ENCODE measurements around the gene PMF1.
A peak's percentile ranks its signal among the peaks of the same experiment; 100 is the strongest.
"Not testable (repeated sequence)": the region's sequence is repeated elsewhere in the genome, so short reads cannot be mapped to it uniquely, and the experiment has no call there.

Gene PMF1

GRCh38 chr1:156212833-156213643, at the start of gene PMF1:
PMF1 (plus strand) TSS chr1:156213007; CDS start chr1:156213016, 9 bp downstream.
- peak; percentile 95 for DNase-seq

GRCh38 chr1:156163712-156164111, 49.1 kb upstream of the PMF1 start:
- DNase-seq: no peak

GRCh38 chr1:156164125-156164831, 48.5 kb upstream of the PMF1 start:
- no peak for DNase-seq

- DNase-seq: no peak
Measured at GRCh38 chr1:156165083-156165482, 47.7 kb upstream of the PMF1 start.

GRCh38 chr1:156167536-156167935, 45.3 kb upstream of the PMF1 start:
- DNase-seq: no peak

GRCh38 chr1:156172696-156173470, 39.9 kb upstream of the PMF1 start:
- DNase-seq: no peak

GRCh38 chr1:156176610-156177210, 36.1 kb upstream of the PMF1 start:
- no peak for DNase-seq

- no peak for DNase-seq
Measured at GRCh38 chr1:156177919-156178654, 34.7 kb upstream of the PMF1 start.

- no peak for DNase-seq
Measured at GRCh38 chr1:156180471-156180870, 32.3 kb upstream of the PMF1 start.

- not testable (repeated sequence) for DNase-seq
Measured at GRCh38 chr1:156181391-156181924, 31.3 kb upstream of the PMF1 start.

GRCh38 chr1:156182010-156182779, 30.6 kb upstream of the PMF1 start:
- DNase-seq: not testable (repeated sequence)

- not testable (repeated sequence) for DNase-seq
Measured at GRCh38 chr1:156186347-156187177, 26.2 kb upstream of the PMF1 start.

GRCh38 chr1:156190265-156190664, 22.5 kb upstream of the PMF1 start:
- not testable (repeated sequence) for DNase-seq

GRCh38 chr1:156191292-156191964, 21.4 kb upstream of the PMF1 start:
- no peak for DNase-seq

- no peak for DNase-seq
Measured at GRCh38 chr1:156193208-156193487, 19.7 kb upstream of the PMF1 start.

GRCh38 chr1:156193488-156194299, 19.1 kb upstream of the PMF1 start, which contains the start of gene SLC25A44:
SLC25A44 (plus strand) TSS chr1:156194104; CDS start chr1:156199848, 5,744 bp downstream.
- DNase-seq: peak; percentile 99

- DNase-seq: no peak
Measured at GRCh38 chr1:156194300-156194652, 18.5 kb upstream of the PMF1 start.

GRCh38 chr1:156195853-156196252, 17.0 kb upstream of the PMF1 start:
- no peak for DNase-seq

- no peak for DNase-seq
Measured at GRCh38 chr1:156196445-156196844, 16.4 kb upstream of the PMF1 start.

All from CD4-positive, alpha-beta T cell treated with Interleukin-12 subunit alpha and Interleukin-12 subunit beta, for 1 hour (primary cell).